GM18498 (cell line): ENCODE results near the gene KAZN.

ENCODE experiments used
- ATAC-seq: cut with Tn5 transposase; IDR thresholded peaks from one replicate; pipeline ENCODE4 v1.9.1; 2021; ENCODE audit warnings: mild to moderate bottlenecking, moderate library complexity; ENCODE audit not compliant: unreplicated experiment

The KAZN gene

GRCh38 chr1:14705824-14706223 is 107.3 kb downstream of the KAZN start:
- no peak for ATAC-seq

- no peak for ATAC-seq
These were observed 108.1 kb downstream of the KAZN start for GRCh38 chr1:14706631-14707030.

GRCh38 chr1:14707531-14708445 is 109.3 kb downstream of the KAZN start:
- ATAC-seq, result no peak

GRCh38 chr1:14710331-14710730 is 111.8 kb downstream of the KAZN start:
- ATAC-seq, result no peak

- ATAC-seq, result no peak
These were observed 113.7 kb downstream of the KAZN start for GRCh38 chr1:14712136-14712535.

GRCh38 chr1:14713077-14713476 is 114.6 kb downstream of the KAZN start:
- no peak for ATAC-seq

- ATAC-seq, result no peak
These were observed 116.8 kb downstream of the KAZN start for GRCh38 chr1:14715266-14715665.

GRCh38 chr1:14715802-14716201 is 117.3 kb downstream of the KAZN start:
- ATAC-seq, result no peak

GRCh38 chr1:14716474-14716873 is 118.0 kb downstream of the KAZN start:
- no peak for ATAC-seq

GRCh38 chr1:14718476-14718875 is 120.0 kb downstream of the KAZN start:
- no peak for ATAC-seq

- no peak for ATAC-seq
These were observed 124.9 kb downstream of the KAZN start for GRCh38 chr1:14723401-14723800.

- no peak for ATAC-seq
These were observed 125.8 kb downstream of the KAZN start for GRCh38 chr1:14724246-14724645.

GRCh38 chr1:14724678-14725077 is 126.2 kb downstream of the KAZN start:
- no peak for ATAC-seq

- ATAC-seq, result no peak
These were observed 126.8 kb downstream of the KAZN start for GRCh38 chr1:14725238-14725637.

GRCh38 chr1:14725695-14726094 is 127.2 kb downstream of the KAZN start:
- ATAC-seq, result no peak

- ATAC-seq, result no peak
These were observed 128.1 kb downstream of the KAZN start for GRCh38 chr1:14726606-14727005.

GRCh38 chr1:14728516-14728915 is 130.0 kb downstream of the KAZN start:
- ATAC-seq, result no peak

- no peak for ATAC-seq
These were observed 134.2 kb downstream of the KAZN start for GRCh38 chr1:14732728-14733047.

- no peak for ATAC-seq
These were observed 134.7 kb downstream of the KAZN start for GRCh38 chr1:14733048-14733778.

GRCh38 chr1:14733779-14734140 is 135.3 kb downstream of the KAZN start:
- ATAC-seq, result no peak

- no peak for ATAC-seq
These were observed 137.4 kb downstream of the KAZN start for GRCh38 chr1:14735841-14736240.

GRCh38 chr1:14737561-14738094 is 139.1 kb downstream of the KAZN start:
- no peak for ATAC-seq
